ENCODE results near the gene FLT3. TPM values are rescaled to one million over a fixed set of nuclear protein-coding genes. Genes with fewer than 3 reads are reported as not detected.
A peak's percentile ranks its signal among the peaks of the same experiment; 100 is the strongest.

Gene FLT3
- total RNA-seq, 4 donors from 2014 or later = 0.55 to 0.95 TPM; not detected in 2

- Histone ChIP-seq H3K27ac (peak overlapping the region; percentile 75 to 97 (median 92)), H3K9me3 (no peaks in the 10 kb centered on the region), H3K27me3 (peaks cover 92% of the 10 kb centered on the region), H3K4me3 (no peak overlapping the region), H3K4me1 (peaks cover 4 to 43% (median 19%) of the 10 kb centered on the region in 4 donors), H3K36me3 (no peaks in the 10 kb centered on the region)
- peak; percentile 37 for DNase-seq
- in situ Hi-C loops (cut with MboI; ENCODE audit: low pct_ligation_motif_present in 1 of 4, low pct_unique_long_range_greater_than_20kb in 1 of 4, low sequenced_read_pairs in 3 of 4) = loop anchor here in 2 of 4 donors (10.0 kb wide), 2 partner anchors 1008 to 1018 kb away; no protein-coding TSS in a partner anchor
- TF ChIP-seq POLR2A (IDR thresholded peaks at IDR 0.05) (no peak), POLR2AphosphoS5 (IDR thresholded peaks at IDR 0.05) (no peak), EP300 (IDR thresholded peaks at IDR 0.05; ENCODE audit: low read depth) (no peak), CTCF (IDR thresholded peaks at IDR 0.05) (no peak)
- 23% methylated on average over 5 of the region's 5 CpGs; no CpG with 5 or more reads in 1 of the 2 donors for whole genome bisulfite sequencing, 2 donors (ENCODE audit: low coverage in 1 of 2)
- intact Hi-C loops (cut with DNase I; ENCODE audit: low total_unique reads) = no loop called here
Measured at GRCh38 chr13:27973291-27973690, 127.1 kb downstream of the FLT3 start.

GRCh38 chr13:27972478-27972820, 127.9 kb downstream of the FLT3 start:
- WGBS, 2 donors (ENCODE audit: low coverage in 1 of 2) = 52% methylated on average over 2 of the region's 2 CpGs; no CpG with 5 or more reads in 1 of the 2 donors
- no peak for DNase-seq
- Histone ChIP-seq H3K27me3 (peaks cover 92% of the 10 kb centered on the region), H3K9me3 (no peaks in the 10 kb centered on the region), H3K36me3 (no peaks in the 10 kb centered on the region), H3K4me3 (no peak overlapping the region), H3K4me1 (peaks cover 4 to 45% (median 18%) of the 10 kb centered on the region in 4 donors), H3K27ac (peak overlapping the region; percentile 75 to 97 (median 92))
- intact Hi-C loops (cut with DNase I; ENCODE audit: low total_unique reads) (no loop called here), in situ Hi-C loops (cut with MboI; ENCODE audit: low pct_ligation_motif_present in 1 of 4, low pct_unique_long_range_greater_than_20kb in 1 of 4, low sequenced_read_pairs in 3 of 4) (loop anchor here in 2 of 4 donors (10.0 kb wide), 2 partner anchors 1008 to 1018 kb away; no protein-coding TSS in a partner anchor)
- no peak for TF ChIP-seq EP300 (IDR thresholded peaks at IDR 0.05; ENCODE audit: low read depth)
- no peak for TF ChIP-seq POLR2A (IDR thresholded peaks at IDR 0.05)
- TF ChIP-seq POLR2AphosphoS5 (IDR thresholded peaks at IDR 0.05) = no peak
- TF ChIP-seq CTCF (IDR thresholded peaks at IDR 0.05) = no peak

- peaks cover 92% of the 10 kb centered on the region for H3K27me3 ChIP-seq
- no peaks in the 10 kb centered on the region for H3K9me3 ChIP-seq
- DNase-seq = no peak
- no peaks in the 10 kb centered on the region for H3K36me3 ChIP-seq
- TF ChIP-seq POLR2AphosphoS5 (IDR thresholded peaks at IDR 0.05) = no peak
- TF ChIP-seq POLR2A (IDR thresholded peaks at IDR 0.05) = no peak
- TF ChIP-seq CTCF (IDR thresholded peaks at IDR 0.05) = no peak
- TF ChIP-seq EP300 (IDR thresholded peaks at IDR 0.05; ENCODE audit: low read depth) = no peak
- 39% methylated on average over 7 of the region's 7 CpGs; no CpG with 5 or more reads in 1 of the 2 donors for WGBS, 2 donors (ENCODE audit: low coverage in 1 of 2)
- peak overlapping the region; percentile 75 to 97 (median 92) for H3K27ac ChIP-seq
- in situ Hi-C loops (cut with MboI; ENCODE audit: low pct_ligation_motif_present in 1 of 4, low pct_unique_long_range_greater_than_20kb in 1 of 4, low sequenced_read_pairs in 3 of 4) = loop anchor here in 2 of 4 donors (10.0 kb wide), 2 partner anchors 1007 to 1017 kb away; no protein-coding TSS in a partner anchor
- intact Hi-C loops (cut with DNase I; ENCODE audit: low total_unique reads) = no loop called here
- H3K4me1 ChIP-seq = peaks cover 4 to 45% (median 18%) of the 10 kb centered on the region in 4 donors
- no peak overlapping the region for H3K4me3 ChIP-seq
Measured at GRCh38 chr13:27971776-27972477, 128.4 kb downstream of the FLT3 start.

GRCh38 chr13:27971236-27971645, 129.1 kb downstream of the FLT3 start:
- peaks cover 92% of the 10 kb centered on the region for H3K27me3 ChIP-seq
- H3K27ac ChIP-seq = peak overlapping the region; percentile 75 to 97 (median 92)
- DNase-seq = peak; percentile 81
- H3K4me1 ChIP-seq = peaks cover 4 to 45% (median 19%) of the 10 kb centered on the region in 4 donors
- intact Hi-C loops (cut with DNase I; ENCODE audit: low total_unique reads) = no loop called here
- 34% methylated on average over 13 of the region's 13 CpGs; no CpG with 5 or more reads in 1 of the 2 donors for WGBS, 2 donors (ENCODE audit: low coverage in 1 of 2)
- TF ChIP-seq EP300 (IDR thresholded peaks at IDR 0.05; ENCODE audit: low read depth) (no peak), CTCF (IDR thresholded peaks at IDR 0.05) (no peak), POLR2A (IDR thresholded peaks at IDR 0.05) (peak; percentile 88), POLR2AphosphoS5 (IDR thresholded peaks at IDR 0.05) (peak; percentile 73 to 83 (median 78))
- H3K9me3 ChIP-seq = no peaks in the 10 kb centered on the region
- in situ Hi-C loops (cut with MboI; ENCODE audit: low pct_ligation_motif_present in 1 of 4, low pct_unique_long_range_greater_than_20kb in 1 of 4, low sequenced_read_pairs in 3 of 4) = loop anchor here in 2 of 4 donors (10.0 kb wide), 2 partner anchors 1006 to 1016 kb away; no protein-coding TSS in a partner anchor
- H3K36me3 ChIP-seq = no peaks in the 10 kb centered on the region
- peak overlapping the region in 3 of 4 donors; percentile 28 to 73 (median 72) for H3K4me3 ChIP-seq
